ENCODE results near the gene GCNT1.

DNA sequence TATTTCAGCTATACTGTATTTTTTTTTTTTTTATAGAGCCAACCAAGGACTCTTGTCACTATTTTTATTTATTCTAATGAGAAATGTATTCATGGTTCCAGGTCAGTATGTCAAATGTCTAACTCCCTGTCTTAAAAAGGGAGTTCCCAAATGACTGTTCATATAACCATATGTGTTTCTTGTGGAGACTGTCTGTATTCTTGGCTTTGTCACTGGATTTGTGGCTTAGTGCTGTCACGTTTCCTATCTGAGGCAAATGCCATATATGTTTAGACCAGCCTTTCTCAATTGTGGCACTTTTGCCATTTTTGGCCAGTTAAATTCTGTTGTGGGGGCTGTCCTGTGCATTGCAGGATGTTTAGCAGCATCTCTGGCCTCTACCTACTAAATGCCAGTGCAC, 3.1 kb downstream of the GCNT1 start:
- TF ChIP-seq, protein P1, sequence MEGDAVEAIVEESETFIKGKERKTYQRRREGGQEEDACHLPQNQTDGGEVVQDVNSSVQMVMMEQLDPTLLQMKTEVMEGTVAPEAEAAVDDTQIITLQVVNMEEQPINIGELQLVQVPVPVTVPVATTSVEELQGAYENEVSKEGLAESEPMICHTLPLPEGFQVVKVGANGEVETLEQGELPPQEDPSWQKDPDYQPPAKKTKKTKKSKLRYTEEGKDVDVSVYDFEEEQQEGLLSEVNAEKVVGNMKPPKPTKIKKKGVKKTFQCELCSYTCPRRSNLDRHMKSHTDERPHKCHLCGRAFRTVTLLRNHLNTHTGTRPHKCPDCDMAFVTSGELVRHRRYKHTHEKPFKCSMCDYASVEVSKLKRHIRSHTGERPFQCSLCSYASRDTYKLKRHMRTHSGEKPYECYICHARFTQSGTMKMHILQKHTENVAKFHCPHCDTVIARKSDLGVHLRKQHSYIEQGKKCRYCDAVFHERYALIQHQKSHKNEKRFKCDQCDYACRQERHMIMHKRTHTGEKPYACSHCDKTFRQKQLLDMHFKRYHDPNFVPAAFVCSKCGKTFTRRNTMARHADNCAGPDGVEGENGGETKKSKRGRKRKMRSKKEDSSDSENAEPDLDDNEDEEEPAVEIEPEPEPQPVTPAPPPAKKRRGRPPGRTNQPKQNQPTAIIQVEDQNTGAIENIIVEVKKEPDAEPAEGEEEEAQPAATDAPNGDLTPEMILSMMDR (IDR thresholded peaks at IDR 0.05), result no peak
- TF ChIP-seq POLR2A (IDR thresholded peaks at IDR 0.05), result no peak

All from lower leg skin (tissue), 3 donors.